ENCODE measurements around the gene PRMT5.

DNA sequence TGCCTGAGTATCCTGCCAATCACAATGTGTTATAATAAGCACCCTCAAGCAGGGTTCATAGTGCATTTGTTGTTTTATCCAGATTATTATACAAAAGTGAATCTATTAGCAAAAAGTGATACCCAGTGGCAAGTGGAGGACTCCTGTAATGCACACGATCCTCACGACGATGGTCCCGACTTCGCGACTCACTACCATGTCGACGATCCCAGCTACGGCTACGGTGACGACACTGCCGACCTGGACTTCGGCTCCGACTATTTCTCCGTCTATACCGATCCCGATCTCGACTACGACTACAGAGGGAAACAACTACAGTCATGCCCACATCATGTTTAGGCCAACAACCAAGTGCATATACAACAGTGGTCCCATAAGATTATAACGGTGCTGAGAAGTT is 23.1 kb downstream of the PRMT5 start:
- TF ChIP-seq GATA2 (IDR thresholded peaks at IDR 0.05; ENCODE audit: insufficient read depth, insufficient read length, low read depth, low read length), result no peak
- no peak for TF ChIP-seq CTCF (IDR thresholded peaks at IDR 0.05; ENCODE audit: extremely low read depth in 1 of 2, insufficient read depth in 1 of 2, low read depth in 1 of 2, low read length in 2 of 2)
- TF ChIP-seq EZH2 (IDR thresholded peaks at IDR 0.05; ENCODE audit: borderline replicate concordance, low read depth, low read length, severe bottlenecking), result no peak
- TF ChIP-seq POLR2A (IDR thresholded peaks at IDR 0.05; ENCODE audit: low read depth, low read length), result no peak

Data from endothelial cell of umbilical vein (primary cell).